HG02973 (cell line): ENCODE results near the gene YIPF3.
"Not testable (repeated sequence)": the region's sequence is repeated elsewhere in the genome, so short reads cannot be mapped to it uniquely, and the experiment has no call there.

Experiments used
- ATAC-seq: cut with Tn5 transposase; IDR thresholded peaks from one replicate; pipeline ENCODE4 v1.9.1; 2021; ENCODE audit warnings: moderate library complexity; ENCODE audit not compliant: unreplicated experiment

Gene YIPF3

DNA sequence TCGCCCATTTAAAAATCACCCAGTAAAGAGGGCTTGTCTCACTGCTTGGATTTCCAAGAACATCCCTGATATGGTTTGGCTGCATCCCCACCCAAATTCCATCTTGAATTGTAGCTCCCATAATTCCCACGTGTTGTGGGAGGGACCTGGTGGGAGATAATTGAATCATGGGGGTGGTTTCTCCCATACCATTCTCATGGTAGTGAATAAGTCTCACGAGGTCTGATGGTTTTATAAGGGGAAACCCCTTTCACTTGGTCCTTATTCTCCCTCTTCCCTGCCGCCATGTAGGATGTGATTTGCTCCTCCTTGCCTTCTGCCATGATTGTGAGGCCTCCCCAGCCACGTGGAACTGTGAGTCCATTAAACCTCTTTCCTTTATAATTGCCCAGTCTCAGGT is 49.5 kb downstream of the YIPF3 start:
- ATAC-seq: not testable (repeated sequence)

GRCh38 chr6:43465948-43466347 is 50.8 kb downstream of the YIPF3 start:
- no peak for ATAC-seq

- ATAC-seq: no peak
Measured at GRCh38 chr6:43464337-43464736, 52.4 kb downstream of the YIPF3 start.

DNA sequence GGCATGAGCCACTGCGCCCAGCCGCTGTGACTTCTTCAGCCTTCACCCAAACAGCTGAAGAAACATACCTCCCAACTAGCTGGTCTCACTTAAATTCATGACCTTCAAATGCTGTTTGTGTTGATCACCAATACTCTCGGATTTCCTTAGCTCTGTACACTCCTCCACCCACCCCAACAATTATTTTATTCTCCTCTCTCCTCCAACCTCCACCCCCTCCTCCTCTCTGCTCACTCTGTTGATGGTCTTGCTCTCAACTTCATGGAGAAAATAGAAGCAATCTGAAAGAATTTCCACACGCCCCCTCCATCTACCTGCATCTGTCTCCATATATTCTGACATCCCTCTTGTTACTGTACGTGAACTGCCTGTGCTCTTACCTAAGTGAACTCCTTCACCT is 54.8 kb downstream of the YIPF3 start:
- no peak for ATAC-seq
